ENCODE results near the gene NIFK.

DNA sequence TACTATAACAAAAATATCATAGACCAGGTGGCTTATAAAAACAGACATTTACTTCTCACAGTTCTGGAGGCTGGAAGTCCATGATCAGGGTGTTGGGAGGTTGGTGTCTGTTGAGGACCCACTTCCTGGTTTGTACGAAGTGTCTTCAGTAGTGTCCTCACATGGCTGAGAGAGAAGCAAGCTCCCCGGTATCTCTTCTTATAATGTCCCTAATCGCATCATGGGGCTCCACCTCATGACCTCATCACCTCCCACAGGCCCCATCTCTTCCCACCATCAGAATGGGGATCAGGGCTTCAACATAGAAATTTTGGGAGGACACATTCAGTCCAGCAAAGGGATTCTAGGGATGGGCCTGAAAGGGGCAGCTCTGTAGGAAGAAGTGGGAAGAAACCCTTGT, 4.8 kb upstream of the NIFK start:
- TF ChIP-seq POLR2AphosphoS5 (IDR thresholded peaks at IDR 0.05): no peak
- TF ChIP-seq, protein P1, sequence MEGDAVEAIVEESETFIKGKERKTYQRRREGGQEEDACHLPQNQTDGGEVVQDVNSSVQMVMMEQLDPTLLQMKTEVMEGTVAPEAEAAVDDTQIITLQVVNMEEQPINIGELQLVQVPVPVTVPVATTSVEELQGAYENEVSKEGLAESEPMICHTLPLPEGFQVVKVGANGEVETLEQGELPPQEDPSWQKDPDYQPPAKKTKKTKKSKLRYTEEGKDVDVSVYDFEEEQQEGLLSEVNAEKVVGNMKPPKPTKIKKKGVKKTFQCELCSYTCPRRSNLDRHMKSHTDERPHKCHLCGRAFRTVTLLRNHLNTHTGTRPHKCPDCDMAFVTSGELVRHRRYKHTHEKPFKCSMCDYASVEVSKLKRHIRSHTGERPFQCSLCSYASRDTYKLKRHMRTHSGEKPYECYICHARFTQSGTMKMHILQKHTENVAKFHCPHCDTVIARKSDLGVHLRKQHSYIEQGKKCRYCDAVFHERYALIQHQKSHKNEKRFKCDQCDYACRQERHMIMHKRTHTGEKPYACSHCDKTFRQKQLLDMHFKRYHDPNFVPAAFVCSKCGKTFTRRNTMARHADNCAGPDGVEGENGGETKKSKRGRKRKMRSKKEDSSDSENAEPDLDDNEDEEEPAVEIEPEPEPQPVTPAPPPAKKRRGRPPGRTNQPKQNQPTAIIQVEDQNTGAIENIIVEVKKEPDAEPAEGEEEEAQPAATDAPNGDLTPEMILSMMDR (IDR thresholded peaks at IDR 0.05): no peak
- TF ChIP-seq POLR2A (IDR thresholded peaks at IDR 0.05; ENCODE audit: low read depth): no peak
- TF ChIP-seq EP300 (IDR thresholded peaks at IDR 0.05): no peak
